ENCODE measurements around the gene SLC25A28. TPM values are rescaled to one million over a fixed set of nuclear protein-coding genes. Genes with fewer than 3 reads are reported as not detected.
A peak's percentile ranks its signal among the peaks of the same experiment; 100 is the strongest.

Gene SLC25A28
- total RNA-seq, 2 donors from 2014 or later = 16.0 to 50.6 TPM

DNA sequence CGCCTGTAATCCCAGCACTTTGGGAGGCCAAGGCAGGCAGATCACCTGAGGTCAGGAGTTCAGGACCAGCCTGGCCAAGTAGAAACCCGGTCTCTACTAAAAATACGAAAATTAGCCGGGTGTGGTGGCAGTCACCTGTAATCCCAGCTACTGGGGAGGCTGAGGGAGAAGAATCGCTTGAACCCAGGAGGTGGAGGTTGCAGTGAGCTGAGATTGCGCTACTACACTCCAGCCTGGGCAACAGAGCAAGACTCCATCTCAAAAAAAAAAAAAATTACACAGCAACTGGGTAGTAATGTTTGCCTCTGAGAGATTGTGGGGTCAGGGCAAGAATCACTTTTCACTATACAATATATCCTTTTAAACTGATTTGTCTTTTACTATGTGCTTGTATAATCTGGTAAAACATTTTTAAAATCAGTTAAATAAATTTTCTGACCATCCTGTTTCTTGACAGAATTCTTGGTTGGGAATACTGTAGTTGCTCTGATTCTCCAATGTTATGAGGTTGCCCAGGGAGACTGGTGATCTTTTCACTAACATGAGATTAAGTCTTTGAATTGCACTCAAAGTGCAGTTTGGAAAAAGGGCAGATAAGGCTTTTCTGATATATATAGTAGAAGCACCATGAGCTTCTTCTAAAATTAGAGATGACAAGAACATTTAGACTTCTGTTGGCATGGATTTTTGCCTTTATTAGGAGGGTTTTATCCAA lies 40.6 kb upstream of the SLC25A28 start:
- Histone ChIP-seq H3K4me3 (no peak overlapping the region), H3K9me3 (no peaks in the 10 kb centered on the region), H3K27ac (no peak overlapping the region), H3K4me1 (replicated peaks) (no peaks in the 10 kb centered on the region), H3K27me3 (replicated peaks; ENCODE audit: insufficient read depth) (no peaks in the 10 kb centered on the region), H3K36me3 (no peaks in the 10 kb centered on the region)
- TF ChIP-seq, protein P1, sequence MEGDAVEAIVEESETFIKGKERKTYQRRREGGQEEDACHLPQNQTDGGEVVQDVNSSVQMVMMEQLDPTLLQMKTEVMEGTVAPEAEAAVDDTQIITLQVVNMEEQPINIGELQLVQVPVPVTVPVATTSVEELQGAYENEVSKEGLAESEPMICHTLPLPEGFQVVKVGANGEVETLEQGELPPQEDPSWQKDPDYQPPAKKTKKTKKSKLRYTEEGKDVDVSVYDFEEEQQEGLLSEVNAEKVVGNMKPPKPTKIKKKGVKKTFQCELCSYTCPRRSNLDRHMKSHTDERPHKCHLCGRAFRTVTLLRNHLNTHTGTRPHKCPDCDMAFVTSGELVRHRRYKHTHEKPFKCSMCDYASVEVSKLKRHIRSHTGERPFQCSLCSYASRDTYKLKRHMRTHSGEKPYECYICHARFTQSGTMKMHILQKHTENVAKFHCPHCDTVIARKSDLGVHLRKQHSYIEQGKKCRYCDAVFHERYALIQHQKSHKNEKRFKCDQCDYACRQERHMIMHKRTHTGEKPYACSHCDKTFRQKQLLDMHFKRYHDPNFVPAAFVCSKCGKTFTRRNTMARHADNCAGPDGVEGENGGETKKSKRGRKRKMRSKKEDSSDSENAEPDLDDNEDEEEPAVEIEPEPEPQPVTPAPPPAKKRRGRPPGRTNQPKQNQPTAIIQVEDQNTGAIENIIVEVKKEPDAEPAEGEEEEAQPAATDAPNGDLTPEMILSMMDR (IDR thresholded peaks at IDR 0.05) = no peak
- TF ChIP-seq POLR2AphosphoS5 (IDR thresholded peaks at IDR 0.05) (no peak), POLR2A (IDR thresholded peaks at IDR 0.05) (no peak)
- 97% methylated on average over 6 of the region's 6 CpGs for WGBS
- intact Hi-C loops (cut with DNase I) = no loop called here
- DNase-seq (ENCODE audit: low spot score) = no peak

DNA sequence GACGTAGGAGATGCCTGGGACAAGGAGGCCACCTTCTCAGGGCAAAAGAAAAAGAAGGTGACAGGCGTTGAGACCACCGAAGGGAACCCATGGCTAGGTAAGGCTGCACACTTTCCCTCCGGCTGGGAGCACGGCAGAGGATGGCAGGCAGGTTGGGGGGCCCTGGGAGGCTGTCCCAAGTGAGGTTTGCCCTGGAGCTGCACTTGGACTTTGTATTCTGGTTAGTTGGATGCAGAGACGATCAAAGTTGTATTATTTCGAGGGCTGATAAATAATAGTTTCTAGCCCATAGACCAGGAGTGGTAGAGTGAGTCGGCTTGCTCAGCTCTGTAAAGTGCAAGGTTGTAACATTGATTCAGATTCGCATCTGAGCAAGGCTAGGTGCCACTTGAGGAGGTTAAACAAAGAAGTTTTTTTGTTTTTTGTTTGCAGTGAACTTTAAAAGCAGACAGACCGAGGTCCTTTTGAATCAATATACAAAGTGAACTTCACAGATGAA lies 39.7 kb upstream of the SLC25A28 start:
- peak overlapping the region; percentile 52 to 58 for H3K27ac ChIP-seq
- H3K4me3 ChIP-seq = peak overlapping the region; percentile 76 to 77
- H3K9me3 ChIP-seq = no peaks in the 10 kb centered on the region
- intact Hi-C loops (cut with DNase I) = no loop called here
- H3K36me3 ChIP-seq = no peaks in the 10 kb centered on the region
- TF ChIP-seq, protein P1 (IDR thresholded peaks at IDR 0.05) = no peak
- no peak for TF ChIP-seq POLR2A (IDR thresholded peaks at IDR 0.05)
- no peak for TF ChIP-seq POLR2AphosphoS5 (IDR thresholded peaks at IDR 0.05)
- H3K27me3 ChIP-seq (replicated peaks; ENCODE audit: insufficient read depth) = no peaks in the 10 kb centered on the region
- WGBS = 9% methylated on average over 10 of the region's 10 CpGs
- H3K4me1 ChIP-seq (replicated peaks) = no peaks in the 10 kb centered on the region
- DNase-seq (ENCODE audit: low spot score) = no peak

DNA sequence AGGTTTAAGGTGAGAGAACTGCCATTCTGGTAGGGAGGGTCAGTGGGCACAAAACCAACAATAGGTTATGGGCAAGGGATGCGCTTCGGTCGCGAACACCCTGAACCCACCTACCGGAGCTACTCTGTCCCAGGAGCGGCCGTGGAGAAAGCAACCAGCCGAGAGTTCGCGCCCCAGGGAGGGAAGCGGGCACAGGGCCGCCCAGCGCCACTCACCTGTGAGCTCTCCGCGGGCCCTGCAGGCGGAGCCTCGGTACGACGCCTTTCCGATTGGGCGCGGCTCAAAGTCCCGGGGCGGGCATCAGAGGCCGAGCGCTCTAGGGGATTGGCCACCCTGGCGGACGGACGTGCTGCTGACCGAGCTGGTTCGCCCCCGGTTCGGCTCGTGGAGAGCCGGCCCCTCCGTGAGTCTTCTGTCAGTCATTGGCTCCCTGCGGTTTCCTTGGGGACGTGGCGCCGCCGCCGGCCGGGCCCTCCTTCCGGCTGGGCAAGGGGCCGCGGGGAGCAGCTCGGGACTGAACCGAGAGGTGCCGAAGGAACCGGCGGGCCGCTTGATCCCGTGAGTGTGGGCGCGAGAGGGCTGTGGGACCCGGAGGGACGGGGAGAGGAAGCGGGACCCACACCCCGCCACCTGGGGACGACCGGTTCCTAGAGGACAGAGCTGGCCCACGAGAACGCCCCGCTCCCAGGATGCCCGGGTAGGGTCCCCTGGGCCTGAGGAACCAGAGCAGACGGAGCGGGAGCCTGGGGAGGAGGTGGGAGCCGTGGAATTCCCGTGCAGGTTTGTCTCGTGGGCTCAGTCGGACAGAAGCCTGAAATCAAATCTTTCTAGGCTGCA lies 39.0 kb upstream of the SLC25A28 start, which contains the start of gene ENTPD7:
Gene ENTPD7, plus strand, starts transcription at position 479 of the 837 bp plus-strand sequence. CDS start 448 bp downstream, outside the sequence.
- under 1% methylated on average over 60 of the region's 71 CpGs for WGBS
- H3K27ac ChIP-seq = peak within 1 kb of the TSS; percentile 52 to 58
- no peaks in the 10 kb centered on the region for H3K9me3 ChIP-seq
- peak; percentile 96 for DNase-seq (ENCODE audit: low spot score)
- no peaks in the 10 kb centered on the region for H3K36me3 ChIP-seq
- peak within 1 kb of the TSS; percentile 76 to 77 for H3K4me3 ChIP-seq
- H3K27me3 ChIP-seq (replicated peaks; ENCODE audit: insufficient read depth) = no peaks in the 10 kb centered on the region
- peak; percentile 88 for TF ChIP-seq POLR2AphosphoS5 (IDR thresholded peaks at IDR 0.05)
- peak; percentile 82 for TF ChIP-seq POLR2A (IDR thresholded peaks at IDR 0.05)
- TF ChIP-seq, protein P1 (IDR thresholded peaks at IDR 0.05) = peak in 3 of 4 experiments; percentile 35 to 85 (median 84)
- no peaks in the 10 kb centered on the region for H3K4me1 ChIP-seq (replicated peaks)
- intact Hi-C loops (cut with DNase I) = no loop called here

DNA sequence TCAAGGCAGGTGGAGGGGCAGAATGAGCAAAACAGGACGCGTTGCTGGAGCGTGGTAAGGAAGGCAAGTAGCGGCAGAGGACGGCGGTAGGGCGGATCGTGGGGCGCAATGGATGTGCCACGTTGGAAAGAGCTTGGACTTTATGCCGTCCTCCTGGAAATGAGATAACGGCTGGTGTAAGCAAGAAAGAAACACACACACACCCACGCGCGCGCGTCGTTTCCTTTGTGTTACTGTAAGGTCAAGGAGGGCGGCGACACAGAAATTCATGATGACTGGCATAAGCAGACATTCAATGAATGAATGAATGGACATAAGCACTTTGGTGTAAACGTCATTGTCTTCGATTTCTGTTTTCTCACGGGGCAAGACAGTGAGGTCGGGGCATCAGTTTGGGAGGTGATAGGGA lies 38.4 kb upstream of the SLC25A28 start:
- no peaks in the 10 kb centered on the region for H3K36me3 ChIP-seq
- no peak for TF ChIP-seq POLR2A (IDR thresholded peaks at IDR 0.05)
- TF ChIP-seq, protein P1 (IDR thresholded peaks at IDR 0.05) = no peak
- TF ChIP-seq POLR2AphosphoS5 (IDR thresholded peaks at IDR 0.05) = no peak
- 10% methylated on average over 24 of the region's 24 CpGs for whole genome bisulfite sequencing
- H3K27ac ChIP-seq = peak overlapping the region; percentile 33 to 58
- peak overlapping the region; percentile 76 to 77 for H3K4me3 ChIP-seq
- no peaks in the 10 kb centered on the region for H3K4me1 ChIP-seq (replicated peaks)
- H3K27me3 ChIP-seq (replicated peaks; ENCODE audit: insufficient read depth) = no peaks in the 10 kb centered on the region
- intact Hi-C loops (cut with DNase I) = no loop called here
- no peaks in the 10 kb centered on the region for H3K9me3 ChIP-seq
- peak; percentile 11 for DNase-seq (ENCODE audit: low spot score)

All from prostate gland (tissue), 2 donors.